Kidney epithelial cell (primary cell): Measurements from ENCODE around the gene SEC24A. TPM values are rescaled to one million over a fixed set of nuclear protein-coding genes. Genes with fewer than 3 reads are reported as not detected.
"Not testable (repeated sequence)": the region's sequence is repeated elsewhere in the genome, so short reads cannot be mapped to it uniquely, and the experiment has no call there.

ENCODE experiments used
- DNase-seq: peaks from one replicate; pipeline ENCODE4 v3.0.0-alpha.2; 2010; ENCODE audit warnings: low read depth
- H3K27me3 ChIP-seq: 2 replicates; pipeline ENCODE4 v1.6.0; 2011; ENCODE audit warnings: low read length; ENCODE audit not compliant: control insufficient read depth, insufficient read depth
- H3K36me3 ChIP-seq: 2 replicates; pipeline ENCODE4 v1.5.1; 2011; ENCODE audit warnings: low read length; ENCODE audit not compliant: control insufficient read depth, insufficient read depth
- H3K4me3 ChIP-seq: 2 replicates; pipeline ENCODE4 v1.5.1; 2011; ENCODE audit warnings: low read depth, mild to moderate bottlenecking, control low read depth, low read length
- total RNA-seq: library from RNA; depleted of rRNA; stranded (reverse); fragments of >200 nt; gene quantifications from 2 replicates; pipeline ENCODE4 v1.2.3, GENCODE V29; 2015
- TF ChIP-seq, protein P1 (sequence below): IDR thresholded peaks from 2 replicates; pipeline ENCODE4 v1.5.1; 2011; ENCODE audit warnings: mild to moderate bottlenecking, moderate library complexity, low read length, control low read depth, inconsistent platforms; ENCODE audit not compliant: insufficient read depth, poor library complexity, severe bottlenecking

The SEC24A gene
- total RNA-seq, 1 donor from 2014 or later, result 16.0 TPM

GRCh38 chr5:134692722-134693121 lies 44.1 kb downstream of the SEC24A start:
- no peaks in the 10 kb centered on the region for H3K36me3 ChIP-seq
- DNase-seq, result no peak
- no peaks in the 10 kb centered on the region for H3K27me3 ChIP-seq
- H3K4me3 ChIP-seq, result no peak overlapping the region
- TF ChIP-seq, protein P1, sequence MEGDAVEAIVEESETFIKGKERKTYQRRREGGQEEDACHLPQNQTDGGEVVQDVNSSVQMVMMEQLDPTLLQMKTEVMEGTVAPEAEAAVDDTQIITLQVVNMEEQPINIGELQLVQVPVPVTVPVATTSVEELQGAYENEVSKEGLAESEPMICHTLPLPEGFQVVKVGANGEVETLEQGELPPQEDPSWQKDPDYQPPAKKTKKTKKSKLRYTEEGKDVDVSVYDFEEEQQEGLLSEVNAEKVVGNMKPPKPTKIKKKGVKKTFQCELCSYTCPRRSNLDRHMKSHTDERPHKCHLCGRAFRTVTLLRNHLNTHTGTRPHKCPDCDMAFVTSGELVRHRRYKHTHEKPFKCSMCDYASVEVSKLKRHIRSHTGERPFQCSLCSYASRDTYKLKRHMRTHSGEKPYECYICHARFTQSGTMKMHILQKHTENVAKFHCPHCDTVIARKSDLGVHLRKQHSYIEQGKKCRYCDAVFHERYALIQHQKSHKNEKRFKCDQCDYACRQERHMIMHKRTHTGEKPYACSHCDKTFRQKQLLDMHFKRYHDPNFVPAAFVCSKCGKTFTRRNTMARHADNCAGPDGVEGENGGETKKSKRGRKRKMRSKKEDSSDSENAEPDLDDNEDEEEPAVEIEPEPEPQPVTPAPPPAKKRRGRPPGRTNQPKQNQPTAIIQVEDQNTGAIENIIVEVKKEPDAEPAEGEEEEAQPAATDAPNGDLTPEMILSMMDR, result no peak

DNA sequence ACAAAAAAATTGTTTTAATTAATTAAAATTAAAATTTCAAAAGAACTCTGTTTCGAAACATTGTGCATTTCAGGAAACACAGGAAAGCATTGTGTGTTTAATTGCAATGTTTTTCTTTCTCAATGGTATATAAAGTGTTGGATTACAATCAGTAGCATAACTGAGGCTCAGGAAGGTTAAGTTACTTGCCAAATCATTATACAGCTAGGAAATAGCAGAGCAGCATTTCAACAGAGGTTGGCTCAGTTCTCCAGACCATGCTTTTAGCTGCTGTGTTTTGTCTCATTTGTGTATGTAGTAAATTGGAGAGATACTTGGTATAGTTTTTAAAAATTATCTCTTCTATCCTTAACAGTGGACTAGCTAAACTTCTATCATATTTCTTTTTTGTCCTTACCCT lies 59.7 kb downstream of the SEC24A start:
- no peaks in the 10 kb centered on the region for H3K27me3 ChIP-seq
- TF ChIP-seq, protein P1, result no peak
- H3K36me3 ChIP-seq, result no peaks in the 10 kb centered on the region
- DNase-seq, result no peak
- H3K4me3 ChIP-seq, result no peak overlapping the region

DNA sequence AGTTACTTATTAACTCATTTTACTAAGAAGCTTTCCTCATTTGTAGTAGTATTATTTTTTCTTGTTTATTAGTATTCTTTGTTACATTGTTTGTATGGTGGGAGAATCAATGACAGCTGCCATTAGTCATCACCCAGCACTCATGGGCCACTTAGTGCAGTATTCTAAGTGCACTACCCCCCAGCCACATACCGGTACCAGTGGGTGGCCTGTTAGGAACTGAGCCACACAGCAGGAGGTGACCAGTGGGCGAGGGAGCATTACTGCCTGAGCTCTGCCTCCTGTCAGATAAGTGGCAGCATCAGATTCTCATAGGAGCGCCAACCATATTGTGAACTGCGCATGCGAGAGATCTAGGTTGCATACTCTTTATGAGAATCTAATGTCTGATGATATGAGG lies 65.5 kb downstream of the SEC24A start:
- Histone ChIP-seq H3K4me3 (no peak overlapping the region), H3K36me3 (no peaks in the 10 kb centered on the region), H3K27me3 (no peaks in the 10 kb centered on the region)
- no peak for DNase-seq
- TF ChIP-seq, protein P1, result no peak

- Histone ChIP-seq H3K36me3 (no peaks in the 10 kb centered on the region), H3K27me3 (no peaks in the 10 kb centered on the region), H3K4me3 (no peak overlapping the region)
- TF ChIP-seq, protein P1, result no peak
- DNase-seq, result no peak
Measured at GRCh38 chr5:134714541-134714940, 66.0 kb downstream of the SEC24A start.

- H3K27me3 ChIP-seq, H3K4me3 ChIP-seq, H3K36me3 ChIP-seq, DNase-seq: not testable (repeated sequence)
Measured at GRCh38 chr5:134715466-134715865, 66.9 kb downstream of the SEC24A start.

DNA sequence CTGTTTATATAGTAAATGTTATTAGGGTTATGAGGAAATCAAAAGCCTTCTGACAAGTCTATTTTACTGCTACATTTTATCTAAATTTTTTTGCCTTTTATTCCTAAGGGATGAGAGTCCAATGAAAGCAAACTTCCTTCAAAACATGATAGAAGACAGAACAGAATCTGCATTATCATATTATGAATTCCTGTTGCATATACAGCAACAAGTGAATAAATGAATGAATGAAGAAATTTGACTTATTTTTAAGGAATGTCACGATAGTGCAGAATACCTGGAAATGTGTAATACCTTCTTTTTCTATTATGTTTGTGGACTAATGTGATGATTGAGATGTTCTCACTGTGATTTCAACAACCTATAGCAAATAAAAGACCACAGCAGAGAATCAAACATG lies 76.3 kb downstream of the SEC24A start:
- TF ChIP-seq, protein P1, result no peak
- Histone ChIP-seq H3K27me3 (no peaks in the 10 kb centered on the region), H3K4me3 (no peak overlapping the region), H3K36me3 (no peaks in the 10 kb centered on the region)
- no peak for DNase-seq
